Measurements from ENCODE around the gene EEF2KMT.
A peak's percentile ranks its signal among the peaks of the same experiment; 100 is the strongest.

The EEF2KMT gene

GRCh38 chr16:5073279-5073629 lies 24.3 kb downstream of the EEF2KMT start:
- Histone ChIP-seq H3K27ac (ENCODE audit: low read depth, low read length) (no peak overlapping the region), H3K36me3 (ENCODE audit: control insufficient read depth, insufficient read depth, low read length) (peaks cover 13% of the 10 kb centered on the region), H3K27me3 (ENCODE audit: control insufficient read depth, insufficient read depth, low read length) (no peaks in the 10 kb centered on the region), H3K4me1 (ENCODE audit: control insufficient read depth, insufficient read depth, low read length) (peaks cover 3% of the 10 kb centered on the region), H3K9ac (ENCODE audit: low read length) (no peak overlapping the region), H3K4me3 (ENCODE audit: low read length) (no peak overlapping the region)

GRCh38 chr16:5072334-5073278 lies 25.0 kb downstream of the EEF2KMT start:
- Histone ChIP-seq H3K4me1 (ENCODE audit: control insufficient read depth, insufficient read depth, low read length) (peaks cover 3% of the 10 kb centered on the region), H3K9ac (ENCODE audit: low read length) (peak overlapping the region; percentile 52), H3K27ac (ENCODE audit: low read depth, low read length) (peak overlapping the region; percentile 71), H3K27me3 (ENCODE audit: control insufficient read depth, insufficient read depth, low read length) (no peaks in the 10 kb centered on the region), H3K4me3 (ENCODE audit: low read length) (peak overlapping the region; percentile 79), H3K36me3 (ENCODE audit: control insufficient read depth, insufficient read depth, low read length) (peaks cover 13% of the 10 kb centered on the region)

GRCh38 chr16:5071681-5072333 lies 25.8 kb downstream of the EEF2KMT start, which contains the start of gene ALG1:
Gene ALG1, plus strand, starts transcription at chr16:5071843. Its CDS starts 7 bp downstream, at chr16:5071850.
- Histone ChIP-seq H3K27ac (ENCODE audit: low read depth, low read length) (peak within 1 kb of the TSS; percentile 71), H3K36me3 (ENCODE audit: control insufficient read depth, insufficient read depth, low read length) (peaks cover 13% of the 10 kb centered on the region), H3K4me1 (ENCODE audit: control insufficient read depth, insufficient read depth, low read length) (peaks cover 3% of the 10 kb centered on the region), H3K9ac (ENCODE audit: low read length) (peak within 1 kb of the TSS; percentile 52), H3K4me3 (ENCODE audit: low read length) (peak within 1 kb of the TSS; percentile 79), H3K27me3 (ENCODE audit: control insufficient read depth, insufficient read depth, low read length) (no peaks in the 10 kb centered on the region)

GRCh38 chr16:5071341-5071680 lies 26.3 kb downstream of the EEF2KMT start:
- peak overlapping the region; percentile 79 for H3K4me3 ChIP-seq (ENCODE audit: low read length)
- H3K27me3 ChIP-seq (ENCODE audit: control insufficient read depth, insufficient read depth, low read length) = no peaks in the 10 kb centered on the region
- no peak overlapping the region for H3K9ac ChIP-seq (ENCODE audit: low read length)
- H3K4me1 ChIP-seq (ENCODE audit: control insufficient read depth, insufficient read depth, low read length) = peaks cover 3% of the 10 kb centered on the region
- peaks cover 11% of the 10 kb centered on the region for H3K36me3 ChIP-seq (ENCODE audit: control insufficient read depth, insufficient read depth, low read length)
- H3K27ac ChIP-seq (ENCODE audit: low read depth, low read length) = peak overlapping the region; percentile 70

GRCh38 chr16:5070431-5071186 lies 27.0 kb downstream of the EEF2KMT start:
- no peak overlapping the region for H3K9ac ChIP-seq (ENCODE audit: low read length)
- no peak overlapping the region for H3K4me3 ChIP-seq (ENCODE audit: low read length)
- H3K36me3 ChIP-seq (ENCODE audit: control insufficient read depth, insufficient read depth, low read length) = peaks cover 4% of the 10 kb centered on the region
- peaks cover 3% of the 10 kb centered on the region for H3K4me1 ChIP-seq (ENCODE audit: control insufficient read depth, insufficient read depth, low read length)
- H3K27ac ChIP-seq (ENCODE audit: low read depth, low read length) = peak overlapping the region; percentile 70
- H3K27me3 ChIP-seq (ENCODE audit: control insufficient read depth, insufficient read depth, low read length) = no peaks in the 10 kb centered on the region

- peaks cover 2% of the 10 kb centered on the region for H3K27me3 ChIP-seq (ENCODE audit: control insufficient read depth, insufficient read depth, low read length)
- H3K36me3 ChIP-seq (ENCODE audit: control insufficient read depth, insufficient read depth, low read length) = no peaks in the 10 kb centered on the region
- H3K4me3 ChIP-seq (ENCODE audit: low read length) = no peak overlapping the region
- no peak overlapping the region for H3K9ac ChIP-seq (ENCODE audit: low read length)
- no peak overlapping the region for H3K27ac ChIP-seq (ENCODE audit: low read depth, low read length)
- H3K4me1 ChIP-seq (ENCODE audit: control insufficient read depth, insufficient read depth, low read length) = peaks cover 3% of the 10 kb centered on the region
These were observed 27.7 kb downstream of the EEF2KMT start for GRCh38 chr16:5069854-5070253.

GRCh38 chr16:5069048-5069447 lies 28.5 kb downstream of the EEF2KMT start:
- H3K36me3 ChIP-seq (ENCODE audit: control insufficient read depth, insufficient read depth, low read length) = no peaks in the 10 kb centered on the region
- no peak overlapping the region for H3K9ac ChIP-seq (ENCODE audit: low read length)
- H3K27ac ChIP-seq (ENCODE audit: low read depth, low read length) = no peak overlapping the region
- no peak overlapping the region for H3K4me3 ChIP-seq (ENCODE audit: low read length)
- H3K27me3 ChIP-seq (ENCODE audit: control insufficient read depth, insufficient read depth, low read length) = peaks cover 2% of the 10 kb centered on the region
- H3K4me1 ChIP-seq (ENCODE audit: control insufficient read depth, insufficient read depth, low read length) = peaks cover 3% of the 10 kb centered on the region

- Histone ChIP-seq H3K4me1 (ENCODE audit: control insufficient read depth, insufficient read depth, low read length) (peaks cover 3% of the 10 kb centered on the region), H3K27me3 (ENCODE audit: control insufficient read depth, insufficient read depth, low read length) (peaks cover 2% of the 10 kb centered on the region), H3K9ac (ENCODE audit: low read length) (no peak overlapping the region), H3K36me3 (ENCODE audit: control insufficient read depth, insufficient read depth, low read length) (no peaks in the 10 kb centered on the region), H3K4me3 (ENCODE audit: low read length) (no peak overlapping the region), H3K27ac (ENCODE audit: low read depth, low read length) (no peak overlapping the region)
These were observed 31.1 kb downstream of the EEF2KMT start for GRCh38 chr16:5066511-5066910.

GRCh38 chr16:5065813-5066212 lies 31.8 kb downstream of the EEF2KMT start, which contains the start of gene C16orf89:
Gene C16orf89, minus strand, starts transcription at chr16:5065956. Its CDS starts 48 bp downstream, at chr16:5065908.
- Histone ChIP-seq H3K27me3 (ENCODE audit: control insufficient read depth, insufficient read depth, low read length) (peaks cover 2% of the 10 kb centered on the region), H3K9ac (ENCODE audit: low read length) (no peak within 1 kb of the TSS), H3K4me1 (ENCODE audit: control insufficient read depth, insufficient read depth, low read length) (no peaks in the 10 kb centered on the region), H3K4me3 (ENCODE audit: low read length) (peak within 1 kb of the TSS; percentile 17), H3K36me3 (ENCODE audit: control insufficient read depth, insufficient read depth, low read length) (no peaks in the 10 kb centered on the region), H3K27ac (ENCODE audit: low read depth, low read length) (no peak within 1 kb of the TSS)

- Histone ChIP-seq H3K4me3 (ENCODE audit: low read length) (peak overlapping the region; percentile 17), H3K36me3 (ENCODE audit: control insufficient read depth, insufficient read depth, low read length) (no peaks in the 10 kb centered on the region), H3K27me3 (ENCODE audit: control insufficient read depth, insufficient read depth, low read length) (peaks cover 2% of the 10 kb centered on the region), H3K4me1 (ENCODE audit: control insufficient read depth, insufficient read depth, low read length) (no peaks in the 10 kb centered on the region), H3K27ac (ENCODE audit: low read depth, low read length) (no peak overlapping the region), H3K9ac (ENCODE audit: low read length) (no peak overlapping the region)
These were observed 32.3 kb downstream of the EEF2KMT start for GRCh38 chr16:5065326-5065725.

GRCh38 chr16:5064915-5065314 lies 32.7 kb downstream of the EEF2KMT start:
- Histone ChIP-seq H3K4me3 (ENCODE audit: low read length) (peak overlapping the region; percentile 17), H3K27me3 (ENCODE audit: control insufficient read depth, insufficient read depth, low read length) (peaks cover 2% of the 10 kb centered on the region), H3K36me3 (ENCODE audit: control insufficient read depth, insufficient read depth, low read length) (no peaks in the 10 kb centered on the region), H3K9ac (ENCODE audit: low read length) (no peak overlapping the region), H3K4me1 (ENCODE audit: control insufficient read depth, insufficient read depth, low read length) (no peaks in the 10 kb centered on the region), H3K27ac (ENCODE audit: low read depth, low read length) (no peak overlapping the region)

Measured in rectal smooth muscle tissue (tissue), 1 donor.